Upper lobe of left lung (tissue), 4 donors: Measurements from ENCODE around the gene ANXA2.

Source experiments
- CTCF ChIP-seq, 6 experiments: fragments of 450-650 bp in 4 of 6; fragments of 200-600 bp in 2 of 6; sonication (generic) in 2 of 6; IDR thresholded peaks; one replicate each; pipeline ENCODE4 v1.5.1; 2016 to 2019; ENCODE audit warnings: antibody characterized with exemption in 6 of 6
- POLR2A ChIP-seq, 4 donors: fragments of 450-650 bp; IDR thresholded peaks; one replicate each; pipeline ENCODE4 v1.5.1; 2016 to 2017; ENCODE audit warnings: antibody characterized with exemption in 4 of 4, mild to moderate bottlenecking in 2 of 4
- POLR2AphosphoS5 ChIP-seq, 2 donors: sonication (generic); formaldehyde crosslinking; IDR thresholded peaks; one replicate each; pipeline ENCODE4 v1.5.1; 2017; ENCODE audit warnings: antibody characterized with exemption in 2 of 2

DNA sequence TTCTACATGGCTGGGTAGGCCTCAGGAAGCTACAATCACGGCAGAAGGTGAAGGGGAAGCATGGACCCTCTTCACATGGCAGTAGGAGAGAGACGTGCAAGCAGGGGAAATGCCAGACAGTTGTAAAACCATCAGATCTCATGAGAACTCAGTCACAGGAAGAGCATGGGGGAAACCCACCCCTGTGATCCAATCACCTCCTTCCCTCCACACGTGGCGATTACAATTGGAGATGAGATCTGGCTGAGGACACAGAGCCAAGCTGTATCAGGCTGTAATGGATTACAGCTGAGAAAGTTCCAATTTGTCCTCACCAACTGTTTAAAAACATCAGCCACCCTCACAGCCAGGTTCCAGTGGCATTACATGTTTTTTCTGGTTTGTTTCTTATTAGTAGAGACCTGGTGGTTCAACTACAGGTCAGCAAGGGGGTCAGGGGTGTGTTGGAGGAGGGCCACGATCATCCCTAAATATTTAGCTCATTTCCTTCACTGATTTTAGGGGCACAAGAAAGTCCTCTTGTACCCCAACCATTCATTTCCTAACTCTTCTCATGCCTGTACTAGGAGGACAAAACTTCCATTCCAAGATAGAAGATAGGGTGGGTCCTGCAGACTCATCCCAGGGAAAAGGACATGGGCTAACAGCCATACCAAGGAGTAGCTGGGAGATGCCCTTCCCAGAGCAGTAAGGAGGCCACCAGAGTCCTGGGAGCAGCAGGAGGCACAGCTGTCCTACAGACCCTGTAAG lies 54.4 kb downstream of the ANXA2 start:
- TF ChIP-seq CTCF (IDR thresholded peaks at IDR 0.05) (no peak), POLR2A (IDR thresholded peaks at IDR 0.05) (no peak), POLR2AphosphoS5 (IDR thresholded peaks at IDR 0.05) (no peak)
